ENCODE results near the gene PANX1.

GRCh38 chr11:94125407-94126115, 3.1 kb upstream of the PANX1 start:
- TF ChIP-seq CTCF (IDR thresholded peaks at IDR 0.05; ENCODE audit: low read depth, low read length) (no peak), EZH2phosphoT487 (IDR thresholded peaks at IDR 0.05; ENCODE audit: low read depth) (no peak)
